HepG2 (cell line): ENCODE measurements around the gene RPL41. TPM values are rescaled to one million over a fixed set of nuclear protein-coding genes. Genes with fewer than 3 reads are reported as not detected.

ENCODE experiments used
- BRD4 ChIP-seq: sonication (generic); formaldehyde crosslinking; IDR thresholded peaks from 2 replicates; pipeline ENCODE4 v1.4.0; 2020; ENCODE audit warnings: missing genetic modification reagents
- ETS1 ChIP-seq: sonication (generic); formaldehyde crosslinking; IDR thresholded peaks from 2 replicates; pipeline ENCODE4 v1.4.0; 2020; ENCODE audit warnings: missing genetic modification reagents
- FOSL2 ChIP-seq: sonication (generic); formaldehyde crosslinking; IDR thresholded peaks from 2 replicates; pipeline ENCODE4 v1.4.0; 2020; ENCODE audit warnings: missing genetic modification reagents
- GABPB1 ChIP-seq: IDR thresholded peaks from 2 replicates; pipeline ENCODE4 v1.6.1; 2016; ENCODE audit warnings: mild to moderate bottlenecking, missing genetic modification reagents, moderate library complexity, missing compliant biosample characterization
- IKZF5 ChIP-seq: IDR thresholded peaks from 2 replicates; pipeline ENCODE4 v1.6.1; 2018; ENCODE audit warnings: missing genetic modification reagents, mild to moderate bottlenecking, missing compliant biosample characterization
- KDM6A ChIP-seq: IDR thresholded peaks from 2 replicates; pipeline ENCODE4 v1.6.1; 2016; ENCODE audit warnings: low read depth
- KMT2B ChIP-seq: IDR thresholded peaks from 2 replicates; pipeline ENCODE4 v1.6.1; 2016; ENCODE audit warnings: missing genetic modification reagents, missing compliant biosample characterization
- MAZ ChIP-seq, 2 experiments: sonication (generic) in 1 of 2; formaldehyde crosslinking in 1 of 2; IDR thresholded peaks; 2 replicates each; pipeline versions ENCODE4 v1.5.0 to v1.6.1; 2012 to 2020; ENCODE audit warnings: low read depth in 2 of 2, mild to moderate bottlenecking in 2 of 2, borderline replicate concordance in 1 of 2, improper control_type of control experiment in 1 of 2, low read length in 1 of 2, missing genetic modification reagents in 1 of 2, moderate library complexity in 1 of 2
- MED1 ChIP-seq: sonication (generic); formaldehyde crosslinking; IDR thresholded peaks from 2 replicates; pipeline ENCODE4 v1.4.0; 2020; ENCODE audit warnings: missing genetic modification reagents
- MYC ChIP-seq: sonication (generic); formaldehyde crosslinking; IDR thresholded peaks from 2 replicates; pipeline ENCODE4 v1.9.0; 2021; ENCODE audit warnings: missing genetic modification reagents, borderline replicate concordance
- PBX2 ChIP-seq: IDR thresholded peaks from 2 replicates; pipeline ENCODE4 v1.6.1; 2016; ENCODE audit warnings: control low read depth
- POLR2A ChIP-seq, 2 experiments: IDR thresholded peaks; 2 replicates each; pipeline ENCODE4 v1.6.1; 2011; ENCODE audit warnings: low read depth in 2 of 2, low read length in 2 of 2, mild to moderate bottlenecking in 1 of 2, moderate library complexity in 1 of 2; ENCODE audit not compliant: insufficient read depth in 1 of 2
- PPARG ChIP-seq: conservative IDR thresholded peaks from 2 replicates; pipeline ENCODE4 v1.6.1; 2016; ENCODE audit warnings: missing biosample characterization, missing genetic modification reagents
- SRSF9 ChIP-seq: fragments of 200-400 bp; formaldehyde crosslinking; IDR thresholded peaks from 2 replicates; pipeline ENCODE4 v1.6.1; 2018; ENCODE audit warnings: borderline replicate concordance, mild to moderate bottlenecking, low read depth, low read length; ENCODE audit not compliant: insufficient read depth, poor library complexity, severe bottlenecking
- ZBTB4 ChIP-seq: sonication (generic); formaldehyde crosslinking; IDR thresholded peaks from 2 replicates; pipeline ENCODE4 v1.4.0; 2020; ENCODE audit warnings: missing genetic modification reagents, mild to moderate bottlenecking, borderline replicate concordance
- ZNF235 ChIP-seq: sonication (generic); formaldehyde crosslinking; IDR thresholded peaks from 2 replicates; pipeline ENCODE4 v1.8.1; 2023; ENCODE audit warnings: mild to moderate bottlenecking, missing genetic modification reagents, borderline replicate concordance
- ZNF709 ChIP-seq: sonication (generic); formaldehyde crosslinking; IDR thresholded peaks from 2 replicates; pipeline ENCODE4 v1.5.0; 2020; ENCODE audit warnings: mild to moderate bottlenecking, missing genetic modification reagents
- ZNF776 ChIP-seq: sonication (generic); formaldehyde crosslinking; IDR thresholded peaks from 2 replicates; pipeline ENCODE4 v1.4.0; 2020; ENCODE audit warnings: mild to moderate bottlenecking, missing genetic modification reagents
- ZNF792 ChIP-seq: IDR thresholded peaks from 2 replicates; pipeline ENCODE4 v1.6.1; 2016
- ZXDC ChIP-seq: sonication (generic); formaldehyde crosslinking; IDR thresholded peaks from 2 replicates; pipeline ENCODE4 v1.5.0; 2020; ENCODE audit warnings: mild to moderate bottlenecking, missing genetic modification reagents
- polyA plus RNA-seq, 8 experiments: library from polyadenylated mRNA; depleted of rRNA in 3 of 8; stranded (reverse) in 7 of 8; unstranded in 1 of 8; fragments of >200 nt; fragmentation: Illumina TruSeq in 4 of 8; extraction: Trizol in 4 of 8; gene quantifications; 2 replicates each; pipeline versions ENCODE4 v1.2.1 to v1.2.3, GENCODE V29; 2011 to 2016; ENCODE audit warnings: low read depth in 4 of 8, missing spikeins in 1 of 8, mixed read lengths in 1 of 8; ENCODE audit not compliant: insufficient read depth in 1 of 8
- total RNA-seq, 5 experiments: library from RNA; depleted of rRNA; stranded (reverse); fragments of >200 nt; fragmentation: Illumina TruSeq; extraction: Trizol; gene quantifications; 2 replicates each; pipeline ENCODE4 v1.2.3, GENCODE V29; 2016; ENCODE audit warnings: low read depth in 1 of 5

The RPL41 gene
- total and polyA plus RNA-seq, 2 of the 13 experiments (the other 11 are each of a cell fraction or from before 2014, with no cell fraction given): 4,012 to 7,670 TPM

GRCh38 chr12:56152132-56152755 lies 35.8 kb downstream of the RPL41 start, which contains the start of gene MYL6B (continued):
- TF ChIP-seq ZBTB4 (CRISPR knock-in tag) (no peak), GABPB1 (CRISPR knock-in tag) (peak; percentile 95), ZXDC (CRISPR knock-in tag) (0 out of 2 replicates have a peak, but pooled peaks have one; percentile 44), ZNF709 (CRISPR knock-in tag) (no peak), SRSF9 (no peak), PPARG (CRISPR knock-in tag) (0 out of 2 replicates have a peak, but pooled peaks have one; percentile 11), MYC (peak; percentile 82; the same call in 1 of the 2 replicates), IKZF5 (peak; percentile 54; the same call in 1 of the 2 replicates), ZNF792 (CRISPR knock-in tag) (0 out of 2 replicates have a peak, but pooled peaks have one; percentile 29), FOSL2 (CRISPR knock-in tag) (peak; percentile 91), ZNF776 (CRISPR knock-in tag) (no peak), KMT2B (CRISPR knock-in tag) (peak; percentile 57; the same call in 1 of the 2 replicates), ETS1 (peak; percentile 25; the same call in 1 of the 2 replicates), ZNF235 (peak; percentile 73; the same call in 1 of the 2 replicates), KDM6A (CRISPR knock-in tag) (no peak), POLR2A (IDR thresholded peaks at IDR 0.05; ENCODE audit: insufficient read depth in 1 of 2, low read depth in 2 of 2, low read length in 2 of 2) (peak; percentile 66 to 81; a peak in 2 of 4 replicates), PBX2 (no peak), MAZ (IDR thresholded peaks at IDR 0.05; ENCODE audit: borderline replicate concordance, low read depth, low read length) (peak; percentile 80; the same call in 1 of the 2 replicates), MAZ (CRISPR knock-in tag; IDR thresholded peaks at IDR 0.05; ENCODE audit: low read depth) (0 out of 2 replicates have a peak, but pooled peaks have one; percentile 58), MED1 (CRISPR knock-in tag) (0 out of 2 replicates have a peak, but pooled peaks have one; percentile 49), BRD4 (CRISPR knock-in tag) (0 out of 2 replicates have a peak, but pooled peaks have one; percentile 56)
